ENCODE results near the gene DCAF10. TPM values are rescaled to one million over a fixed set of nuclear protein-coding genes. Genes with fewer than 3 reads are reported as not detected.

Gene DCAF10
- total and polyA plus RNA-seq, 10 donors, result 3.7 to 34.2 (median 23.5) TPM

- intact Hi-C loops (cut with DNase I; ENCODE audit: low total_unique reads), result no loop called here
- no peak overlapping the region for H3K27ac ChIP-seq
- no peak for DNase-seq
- no peaks in the 10 kb centered on the region for H3K9me3 ChIP-seq
- no peak overlapping the region for H3K4me3 ChIP-seq
- H3K4me1 ChIP-seq, result peaks cover 0 to 22% (median 2%) of the 10 kb centered on the region in 6 donors
- peaks cover 0 to 91% (median 55%) of the 10 kb centered on the region in 6 donors for H3K36me3 ChIP-seq
- 88 to 95% (median 92%) methylated on average over 8 of the region's 8 CpGs for WGBS, 5 donors
- TF ChIP-seq CTCF (IDR thresholded peaks at IDR 0.05 in 8 of 11, conservative IDR thresholded peaks at IDR 0.05 in 3 of 11), result no peak
- TF ChIP-seq POLR2AphosphoS5 (IDR thresholded peaks at IDR 0.05), result no peak
- no peak for TF ChIP-seq POLR2A (IDR thresholded peaks at IDR 0.05)
- no peaks in the 10 kb centered on the region for H3K27me3 ChIP-seq (replicated peaks in 1 of 7)
Observed at GRCh38 chr9:37892063-37892462, 91.5 kb downstream of the DCAF10 start.

DNA sequence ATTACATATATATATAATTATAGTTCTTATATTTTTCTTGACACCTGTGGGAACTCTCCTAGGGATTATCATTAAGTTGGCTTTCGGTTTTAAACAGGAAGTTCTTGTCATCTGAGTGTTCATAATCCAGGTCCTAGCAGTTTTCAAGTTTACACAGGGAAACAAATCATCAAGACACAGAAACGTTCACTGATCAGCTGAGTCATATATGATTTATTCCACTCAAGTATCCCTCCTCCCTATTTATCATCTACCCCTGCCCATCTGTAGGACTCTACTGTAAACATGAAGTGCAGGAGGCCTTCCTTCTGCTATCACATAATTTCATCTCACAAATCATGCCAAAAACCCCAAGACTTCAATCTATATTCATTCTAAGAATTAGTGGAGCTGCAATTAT, 97.1 kb downstream of the DCAF10 start:
- TF ChIP-seq CTCF (IDR thresholded peaks at IDR 0.05 in 8 of 11, conservative IDR thresholded peaks at IDR 0.05 in 3 of 11), result no peak
- TF ChIP-seq POLR2AphosphoS5 (IDR thresholded peaks at IDR 0.05), result no peak
- TF ChIP-seq POLR2A (IDR thresholded peaks at IDR 0.05), result no peak
- H3K36me3 ChIP-seq, result peaks cover 0 to 78% (median 65%) of the 10 kb centered on the region in 6 donors
- WGBS, 5 donors, result 39 to 51% (median 46%) methylated on average over 2 of the region's 2 CpGs

GRCh38 chr9:37899041-37899440, 98.4 kb downstream of the DCAF10 start:
- H3K4me3 ChIP-seq, result no peak overlapping the region
- no peak overlapping the region for H3K27ac ChIP-seq
- WGBS, 5 donors, result 64 to 94% (median 75%) methylated on average over 2 of the region's 2 CpGs
- no peaks in the 10 kb centered on the region for H3K27me3 ChIP-seq (replicated peaks in 1 of 7)
- no peaks in the 10 kb centered on the region for H3K9me3 ChIP-seq
- no peak for DNase-seq
- TF ChIP-seq POLR2A (IDR thresholded peaks at IDR 0.05) (no peak), POLR2AphosphoS5 (IDR thresholded peaks at IDR 0.05) (no peak), CTCF (IDR thresholded peaks at IDR 0.05 in 8 of 11, conservative IDR thresholded peaks at IDR 0.05 in 3 of 11) (no peak)
- intact Hi-C loops (cut with DNase I; ENCODE audit: low total_unique reads), result no loop called here
- peaks cover 0 to 65% (median 51%) of the 10 kb centered on the region in 6 donors for H3K36me3 ChIP-seq
- peaks cover 9 to 36% (median 15%) of the 10 kb centered on the region in 6 donors for H3K4me1 ChIP-seq

More for the DNA sequence above, 97.1 kb downstream of the DCAF10 start:
- no peaks in the 10 kb centered on the region for H3K27me3 ChIP-seq (replicated peaks in 1 of 7)
- H3K27ac ChIP-seq, result no peak overlapping the region
- no peak overlapping the region for H3K4me3 ChIP-seq
- peaks cover 2 to 27% (median 9%) of the 10 kb centered on the region in 6 donors for H3K4me1 ChIP-seq
- no peaks in the 10 kb centered on the region for H3K9me3 ChIP-seq
- DNase-seq, result no peak
- intact Hi-C loops (cut with DNase I; ENCODE audit: low total_unique reads), result no loop called here

- DNase-seq, result no peak
- intact Hi-C loops (cut with DNase I; ENCODE audit: low total_unique reads), result no loop called here
- Histone ChIP-seq H3K27me3 (replicated peaks in 1 of 7) (no peaks in the 10 kb centered on the region), H3K27ac (no peak overlapping the region), H3K36me3 (peaks cover 0 to 34% (median 22%) of the 10 kb centered on the region in 6 donors), H3K4me3 (no peak overlapping the region), H3K9me3 (no peaks in the 10 kb centered on the region), H3K4me1 (peaks cover 10 to 49% (median 27%) of the 10 kb centered on the region in 6 donors)
- no peak for TF ChIP-seq POLR2AphosphoS5 (IDR thresholded peaks at IDR 0.05)
- no peak for TF ChIP-seq POLR2A (IDR thresholded peaks at IDR 0.05)
- TF ChIP-seq CTCF (IDR thresholded peaks at IDR 0.05 in 8 of 11, conservative IDR thresholded peaks at IDR 0.05 in 3 of 11), result no peak
Observed at GRCh38 chr9:37902131-37902530, 101.5 kb downstream of the DCAF10 start.
